ENCODE measurements around the gene LBH. TPM values are rescaled to one million over a fixed set of nuclear protein-coding genes. Genes with fewer than 3 reads are reported as not detected.

Gene LBH
- total and polyA plus RNA-seq, 2 experiments from 2014 or later = 17.5 to 30.3 TPM

DNA sequence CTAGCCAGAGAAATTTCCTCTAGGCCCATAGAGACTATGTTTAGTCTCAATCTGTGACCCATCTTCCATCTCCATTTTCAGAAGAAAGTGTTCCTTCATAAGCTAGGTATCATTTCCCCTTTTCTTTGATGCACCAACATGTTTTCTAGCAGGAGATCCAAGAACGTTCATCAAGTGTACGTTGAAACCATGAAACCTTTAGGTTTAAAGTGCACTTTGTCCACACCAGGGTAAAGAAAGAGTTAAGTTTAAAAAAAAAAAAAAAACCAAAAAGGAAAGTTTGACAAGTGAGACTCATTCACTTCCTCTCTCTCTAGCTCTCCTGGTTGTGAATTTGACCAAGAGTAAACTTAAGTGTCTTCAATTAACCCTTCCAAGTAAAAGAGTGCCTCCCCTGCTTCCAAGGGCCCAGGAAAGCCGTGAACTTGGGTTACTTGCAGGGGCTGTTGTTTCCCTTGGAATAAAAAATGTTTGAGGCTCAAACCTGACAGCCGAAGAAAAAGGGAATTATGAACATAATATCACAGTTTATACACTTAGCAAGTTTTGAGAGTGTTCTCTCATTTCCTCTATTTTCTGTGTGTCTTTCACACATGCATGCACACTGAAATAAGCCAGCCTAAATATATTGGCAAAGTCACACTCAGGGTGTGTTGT, 56.7 kb downstream of the LBH start (continued):
- no peak for TF ChIP-seq ETS1 (IDR thresholded peaks at IDR 0.05)
- no peak for TF ChIP-seq ZNF114 (CRISPR knock-in tag; IDR thresholded peaks at IDR 0.05)
- TF ChIP-seq STAT1 (IDR thresholded peaks at IDR 0.05; ENCODE audit: unreplicated experiment) = no peak
- no peak for TF ChIP-seq EZH2 (IDR thresholded peaks at IDR 0.05; ENCODE audit: low read depth, unreplicated experiment)
- TF ChIP-seq JUNB (IDR thresholded peaks at IDR 0.05; ENCODE audit: unreplicated experiment) = no peak

GRCh38 chr2:30288561-30288960, 57.2 kb downstream of the LBH start:
- peaks cover 35% of the 10 kb centered on the region for H3K4me1 ChIP-seq (ENCODE audit: insufficient read depth)
- Mint-ChIP-seq H3K4me3 (no peak overlapping the region), H3K36me3 (ENCODE audit: low read depth) (no peaks in the 10 kb centered on the region; the same call in 2 of the 3 replicates), H3K27me3 (ENCODE audit: insufficient read depth, low read depth, poor library complexity) (no peaks in the 10 kb centered on the region), H3K4me1 (peaks cover 46% of the 10 kb centered on the region), H3K9me3 (no peaks in the 10 kb centered on the region), H3K27ac (peak overlapping the region; percentile 86)
- DNase-seq (ENCODE audit: low spot score) (no peak), ATAC-seq (peak; percentile 35; the same call in 2 of the 3 replicates)
- H3K36me3 ChIP-seq (ENCODE audit: insufficient read depth) = no peaks in the 10 kb centered on the region
- no peaks in the 10 kb centered on the region for H3K79me2 ChIP-seq (replicated peaks; ENCODE audit: insufficient read depth)
- peak overlapping the region; percentile 82 for H3K27ac ChIP-seq (ENCODE audit: low read depth)
- peak overlapping the region; percentile 48 for H3K4me2 ChIP-seq
- H3K4me3 ChIP-seq = peak overlapping the region; percentile 4; the same call in 1 of the 2 replicates
- H3K27me3 ChIP-seq (ENCODE audit: insufficient read depth) = no peaks in the 10 kb centered on the region
- H3F3A ChIP-seq (replicated peaks; ENCODE audit: low read depth) = no peaks in the 10 kb centered on the region
- no peaks in the 10 kb centered on the region for H3K9me2 ChIP-seq (ENCODE audit: insufficient read depth)
- peak overlapping the region; percentile 98; the same call in 1 of the 2 replicates for H2AFZ ChIP-seq
- no peaks in the 10 kb centered on the region for H4K20me1 ChIP-seq (replicated peaks; ENCODE audit: insufficient read depth)
- TF ChIP-seq JUNB (IDR thresholded peaks at IDR 0.05; ENCODE audit: unreplicated experiment) = no peak
- TF ChIP-seq ETS1 (IDR thresholded peaks at IDR 0.05) = no peak
- TF ChIP-seq NANOG (IDR thresholded peaks at IDR 0.05; ENCODE audit: borderline replicate concordance) = no peak
- TF ChIP-seq CTCF (conservative IDR thresholded peaks at IDR 0.05; ENCODE audit: low read depth in 2 of 2) = no peak
- TF ChIP-seq STAT1 (IDR thresholded peaks at IDR 0.05; ENCODE audit: unreplicated experiment) = no peak
- no peak for TF ChIP-seq ZNF462 (CRISPR knock-in tag; IDR thresholded peaks at IDR 0.05)
- TF ChIP-seq ZNF331 (CRISPR knock-in tag; IDR thresholded peaks at IDR 0.05; ENCODE audit: low read depth) = no peak
- no peak for TF ChIP-seq ZNF114 (CRISPR knock-in tag; IDR thresholded peaks at IDR 0.05)
- TF ChIP-seq CREB1 (CRISPR knock-in tag; IDR thresholded peaks at IDR 0.05; ENCODE audit: low read depth) = no peak
- no peak for TF ChIP-seq POLR2AphosphoS5 (IDR thresholded peaks at IDR 0.05; ENCODE audit: low read depth)
- no peak for TF ChIP-seq EZH2 (IDR thresholded peaks at IDR 0.05; ENCODE audit: low read depth, unreplicated experiment)
- no peak for TF ChIP-seq EZH2phosphoT487 (IDR thresholded peaks at IDR 0.05; ENCODE audit: unreplicated experiment)
